Cardiac muscle cell (in vitro differentiated cells and primary cell): ENCODE data around the gene MED16. TPM values are rescaled to one million over a fixed set of nuclear protein-coding genes. Genes with fewer than 3 reads are reported as not detected.

Source experiments
- DNase-seq, 2 donors: peaks; one replicate each; pipeline versions ENCODE4 v3.0.0 to v3.0.0-alpha.2; 2010 to 2017; ENCODE audit warnings: low read depth in 1 of 2, low spot score in 1 of 2
- H3K27ac ChIP-seq: fragments of 200-600 bp; sonication (generic); 2 replicates; pipeline ENCODE4 v1.5.1; 2016
- H3K27me3 ChIP-seq: fragments of 200-600 bp; sonication (generic); 2 replicates; pipeline ENCODE4 v1.6.0; 2016; ENCODE audit warnings: control low read depth
- H3K36me3 ChIP-seq: fragments of 200-600 bp; sonication (generic); 2 replicates; pipeline ENCODE4 v1.5.1; 2016; ENCODE audit warnings: control low read depth
- H3K4me1 ChIP-seq: fragments of 200-600 bp; sonication (generic); 2 replicates; pipeline ENCODE4 v1.8.1; 2017; ENCODE audit warnings: low read depth, mild to moderate bottlenecking, mixed run types
- H3K4me3 ChIP-seq: fragments of 200-600 bp; sonication (generic); 2 replicates; pipeline ENCODE4 v1.5.1; 2016; ENCODE audit warnings: mild to moderate bottlenecking
- H3K9me3 ChIP-seq: fragments of 200-600 bp; sonication (generic); 2 replicates; pipeline ENCODE4 v1.5.1; 2017; ENCODE audit warnings: low read depth, mild to moderate bottlenecking, control low read depth
- CTCF ChIP-seq: IDR thresholded peaks from 2 replicates; pipeline ENCODE4 v1.5.1; 2012; ENCODE audit warnings: low read depth, mild to moderate bottlenecking, low read length
- polyA plus RNA-seq: library from polyadenylated mRNA; unstranded; fragments of >200 nt; fragmentation: Nextera tagmentation; extraction: Ambion mirVana; gene quantifications from 2 replicates; pipeline ENCODE4 v1.2.1, GENCODE V29; 2016
- total RNA-seq: library from RNA; depleted of rRNA; stranded (reverse); fragments of >200 nt; gene quantifications from 2 replicates; pipeline ENCODE4 v1.2.3, GENCODE V29; 2016

The MED16 gene
- total and polyA plus RNA-seq, 2 experiments from 2014 or later = 67.2 to 104 TPM

GRCh38 chr19:900302-901111 lies 7.5 kb upstream of the MED16 start:
- H3K27me3 ChIP-seq = no peaks in the 10 kb centered on the region
- no peak overlapping the region for H3K27ac ChIP-seq
- no peaks in the 10 kb centered on the region for H3K4me1 ChIP-seq
- DNase-seq = no peak
- H3K9me3 ChIP-seq = no peaks in the 10 kb centered on the region
- H3K4me3 ChIP-seq = no peak overlapping the region
- no peak for TF ChIP-seq CTCF
- H3K36me3 ChIP-seq = no peaks in the 10 kb centered on the region

GRCh38 chr19:900043-900301 lies 7.0 kb upstream of the MED16 start:
- no peaks in the 10 kb centered on the region for H3K36me3 ChIP-seq
- no peaks in the 10 kb centered on the region for H3K4me1 ChIP-seq
- no peak overlapping the region for H3K4me3 ChIP-seq
- TF ChIP-seq CTCF = no peak
- H3K27me3 ChIP-seq = no peaks in the 10 kb centered on the region
- H3K9me3 ChIP-seq = no peaks in the 10 kb centered on the region
- no peak overlapping the region for H3K27ac ChIP-seq
- no peak for DNase-seq

GRCh38 chr19:899336-900042 lies 6.5 kb upstream of the MED16 start:
- H3K36me3 ChIP-seq = no peaks in the 10 kb centered on the region
- no peak overlapping the region for H3K27ac ChIP-seq
- H3K4me1 ChIP-seq = no peaks in the 10 kb centered on the region
- H3K9me3 ChIP-seq = no peaks in the 10 kb centered on the region
- H3K27me3 ChIP-seq = no peaks in the 10 kb centered on the region
- no peak for TF ChIP-seq CTCF
- DNase-seq = no peak
- no peak overlapping the region for H3K4me3 ChIP-seq

GRCh38 chr19:898663-899062 lies 5.7 kb upstream of the MED16 start:
- H3K27ac ChIP-seq = no peak overlapping the region
- no peaks in the 10 kb centered on the region for H3K9me3 ChIP-seq
- no peak for TF ChIP-seq CTCF
- no peaks in the 10 kb centered on the region for H3K4me1 ChIP-seq
- H3K27me3 ChIP-seq = no peaks in the 10 kb centered on the region
- DNase-seq = no peak
- no peak overlapping the region for H3K4me3 ChIP-seq
- H3K36me3 ChIP-seq = no peaks in the 10 kb centered on the region

- Histone ChIP-seq H3K36me3 (no peaks in the 10 kb centered on the region), H3K27me3 (no peaks in the 10 kb centered on the region), H3K27ac (no peak overlapping the region), H3K4me3 (no peak overlapping the region), H3K4me1 (no peaks in the 10 kb centered on the region), H3K9me3 (no peaks in the 10 kb centered on the region)
- no peak for DNase-seq
- peak; percentile 5 for TF ChIP-seq CTCF
These were observed 4.6 kb upstream of the MED16 start for GRCh38 chr19:897442-898039.
